K562 (cell line): ENCODE measurements around the gene MGA. TPM values are rescaled to one million over a fixed set of nuclear protein-coding genes. Genes with fewer than 3 reads are reported as not detected.

Experiments used
- CBX3 ChIP-seq, 2 experiments: IDR thresholded peaks; 1 replicate in 1 of 2; 2 replicates in 1 of 2; pipeline ENCODE4 v1.6.1; 2012; ENCODE audit warnings: inconsistent platforms in 2 of 2, low read length in 2 of 2, borderline replicate concordance in 1 of 2, control low read depth in 1 of 2
- CTBP1 ChIP-seq: fragments of 450-650 bp; IDR thresholded peaks from 2 replicates; pipeline ENCODE4 v1.6.1; 2016; ENCODE audit warnings: borderline replicate concordance
- FOSL1 ChIP-seq: fragments of 200-800 bp; sonication (Bioruptor generic); conservative IDR thresholded peaks from 2 replicates; pipeline ENCODE4 v1.6.1; 2016; ENCODE audit warnings: missing genetic modification characterization, missing compliant biosample characterization
- FOXJ3 ChIP-seq: sonication (generic); formaldehyde crosslinking; IDR thresholded peaks from 2 replicates; pipeline ENCODE4 v1.4.0; 2020; ENCODE audit warnings: mild to moderate bottlenecking, missing genetic modification reagents
- GTF2F1 ChIP-seq: IDR thresholded peaks from 2 replicates; pipeline ENCODE4 v1.6.1; 2011; ENCODE audit warnings: low read depth, low read length, improper control_type of control experiment
- KDM2B ChIP-seq: fragments of 250-450 bp; sonication (Bioruptor Pico); IDR thresholded peaks from 2 replicates; pipeline ENCODE4 v1.8.0; 2021; ENCODE audit warnings: mild to moderate bottlenecking, moderate library complexity
- MLLT1 ChIP-seq, 2 experiments: fragments of 450-650 bp; IDR thresholded peaks; 2 replicates each; pipeline ENCODE4 v1.6.1; 2016
- MTA3 ChIP-seq: fragments of 450-650 bp; formaldehyde crosslinking; IDR thresholded peaks from 2 replicates; pipeline ENCODE4 v1.6.1; 2017; ENCODE audit warnings: mild to moderate bottlenecking, borderline replicate concordance
- NFATC3 ChIP-seq: fragments of 450-650 bp; IDR thresholded peaks from 2 replicates; pipeline ENCODE4 v1.6.1; 2017; ENCODE audit warnings: mild to moderate bottlenecking
- NKRF ChIP-seq: fragments of 450-650 bp; IDR thresholded peaks from 2 replicates; pipeline ENCODE4 v1.6.1; 2016; ENCODE audit warnings: borderline replicate concordance
- POLR2A ChIP-seq: fragments of 450-650 bp; conservative IDR thresholded peaks from 2 replicates; pipeline ENCODE4 v1.6.1; 2016
- POLR2G ChIP-seq: fragments of 200-400 bp; formaldehyde crosslinking; IDR thresholded peaks from 2 replicates; pipeline ENCODE4 v1.6.1; 2017; ENCODE audit warnings: low read depth, mild to moderate bottlenecking, antibody characterized with exemption, low read length, moderate library complexity
- RAD21 ChIP-seq, 2 experiments: fragments of 250-450 bp in 1 of 2; fragments of 450-650 bp in 1 of 2; sonication (Bioruptor Pico) in 1 of 2; formaldehyde crosslinking in 1 of 2; IDR thresholded peaks in 1 of 2; conservative IDR thresholded peaks in 1 of 2; 2 replicates each; pipeline versions ENCODE4 v1.4.0 to v1.8.0; 2020 to 2022; ENCODE audit warnings: mild to moderate bottlenecking in 2 of 2, moderate library complexity in 1 of 2
- SMAD1 ChIP-seq: fragments of 150-350 bp; IDR thresholded peaks from 2 replicates; pipeline ENCODE4 v1.6.1; 2014; ENCODE audit warnings: low read length, low read depth; ENCODE audit not compliant: partially characterized antibody
- ZC3H4 ChIP-seq: sonication (generic); formaldehyde crosslinking; IDR thresholded peaks from 2 replicates; pipeline ENCODE4 v1.9.0; 2021; ENCODE audit warnings: missing genetic modification reagents, borderline replicate concordance
- ZMIZ1 ChIP-seq, 2 experiments: fragments of 150-350 bp in 1 of 2; IDR thresholded peaks; 2 replicates each; pipeline ENCODE4 v1.6.1; 2012 to 2016; ENCODE audit warnings: low read depth in 2 of 2, low read length in 2 of 2, mild to moderate bottlenecking in 1 of 2, moderate library complexity in 1 of 2
- ZNF436 ChIP-seq: fragments of 250-450, 450-650 bp; sonication (Bioruptor Pico); formaldehyde crosslinking; IDR thresholded peaks from 2 replicates; pipeline ENCODE4 v1.7.0; 2020; ENCODE audit warnings: mild to moderate bottlenecking
- ZNF449 ChIP-seq: fragments of 250-450 bp; sonication (Bioruptor Pico); IDR thresholded peaks from 2 replicates; pipeline ENCODE4 v1.8.0; 2022; ENCODE audit warnings: moderate library complexity, mild to moderate bottlenecking, inconsistent platforms
- ZNF780A ChIP-seq: fragments of 250-450 bp; sonication (Bioruptor Pico); IDR thresholded peaks from 2 replicates; pipeline ENCODE4 v1.5.0; 2021; ENCODE audit warnings: mild to moderate bottlenecking
- polyA plus RNA-seq, 8 experiments: library from polyadenylated mRNA; depleted of rRNA in 4 of 8; stranded (reverse) in 5 of 8; unstranded in 3 of 8; fragments of >200 nt; fragmentation: Nextera tagmentation in 2 of 8; fragmentation: Illumina TruSeq in 1 of 8; extraction: Ambion mirVana in 2 of 8; extraction: Trizol in 1 of 8; gene quantifications; 2 replicates each; pipeline versions ENCODE4 v1.2.1 to v1.2.3, GENCODE V29; 2011 to 2014; ENCODE audit warnings: inconsistent platforms in 1 of 8, missing spikeins in 1 of 8
- total RNA-seq, 7 experiments: library from RNA; depleted of rRNA in 6 of 7; stranded (reverse); fragments of >200 nt in 6 of 7; fragmentation: Illumina TruSeq in 2 of 7; extraction: Trizol in 2 of 7; gene quantifications; 2 replicates each; pipeline versions ENCODE4 v1.2.1 to v1.2.3, GENCODE V29; 2011 to 2021; ENCODE audit warnings: low replicate concordance in 1 of 7

Gene MGA
- total and polyA plus RNA-seq, 9 of the 15 experiments (the other 6 are each of a cell fraction or from before 2014, with no cell fraction given), result 4.7 to 56.1 (median 21.1) TPM

- TF ChIP-seq CBX3 (IDR thresholded peaks at IDR 0.05; ENCODE audit: borderline replicate concordance in 1 of 2, low read length in 2 of 2), result no peak
- no peak for TF ChIP-seq KDM2B (CRISPR knock-in tag)
- TF ChIP-seq POLR2G, result no peak
- TF ChIP-seq RAD21 (CRISPR knock-in tag; conservative IDR thresholded peaks at IDR 0.05 in 1 of 2, IDR thresholded peaks at IDR 0.05 in 1 of 2), result peak in 1 of 2 experiments; percentile 5; a peak in 1 of 4 replicates
- no peak for TF ChIP-seq FOSL1 (tag)
- peak in 1 of 2 experiments; percentile 60; a peak in 1 of 4 replicates for TF ChIP-seq MLLT1 (IDR thresholded peaks at IDR 0.05)
- TF ChIP-seq MTA3, result no peak
- no peak for TF ChIP-seq SMAD1
- TF ChIP-seq NKRF, result no peak
- TF ChIP-seq ZC3H4 (CRISPR knock-in tag), result 0 out of 2 replicates have a peak, but pooled peaks have one; percentile 5
- no peak for TF ChIP-seq ZMIZ1 (IDR thresholded peaks at IDR 0.05; ENCODE audit: low read depth in 2 of 2, low read length in 2 of 2)
- TF ChIP-seq ZNF449 (CRISPR knock-in tag), result no peak
- TF ChIP-seq NFATC3, result no peak
- TF ChIP-seq CTBP1, result no peak
- TF ChIP-seq POLR2A, result no peak
- TF ChIP-seq GTF2F1, result no peak
- no peak for TF ChIP-seq ZNF780A (CRISPR knock-in tag)
- TF ChIP-seq FOXJ3 (CRISPR knock-in tag), result no peak
- no peak for TF ChIP-seq ZNF436 (CRISPR knock-in tag)
Measured at GRCh38 chr15:41661078-41661517, 893 bp downstream of the MGA start (continued).
